Measurements from ENCODE around the gene PFN4. TPM values are rescaled to one million over a fixed set of nuclear protein-coding genes. Genes with fewer than 3 reads are reported as not detected.

PFN4 gene
- total and polyA plus RNA-seq, 2 experiments from 2014 or later: 0.28 TPM; not detected in 1

GRCh38 chr2:24117902-24118301 is 5.2 kb downstream of the PFN4 start:
- Mint-ChIP-seq H3K36me3 (ENCODE audit: low read depth) (peaks cover 16% of the 10 kb centered on the region; the same call in 2 of the 3 replicates), H3K27me3 (ENCODE audit: insufficient read depth, low read depth, poor library complexity) (peaks cover 2% of the 10 kb centered on the region), H3K27ac (no peak overlapping the region), H3K4me1 (peaks cover 18% of the 10 kb centered on the region), H3K4me3 (no peak overlapping the region), H3K9me3 (peaks cover 22% of the 10 kb centered on the region)
- Histone ChIP-seq H3K27ac (ENCODE audit: low read depth) (no peak overlapping the region), H3F3A (replicated peaks; ENCODE audit: low read depth) (no peaks in the 10 kb centered on the region), H3K4me2 (no peak overlapping the region), H3K36me3 (ENCODE audit: insufficient read depth) (peaks cover 3% of the 10 kb centered on the region; the same call in 1 of the 2 replicates), H3K79me2 (replicated peaks; ENCODE audit: insufficient read depth) (no peaks in the 10 kb centered on the region), H3K27me3 (ENCODE audit: insufficient read depth) (no peaks in the 10 kb centered on the region), H3K4me1 (ENCODE audit: insufficient read depth) (peaks cover 18% of the 10 kb centered on the region), H2AFZ (no peak overlapping the region), H3K4me3 (no peak overlapping the region), H3K9me2 (ENCODE audit: insufficient read depth) (no peaks in the 10 kb centered on the region), H4K20me1 (replicated peaks; ENCODE audit: insufficient read depth) (no peaks in the 10 kb centered on the region)
- DNase-seq (ENCODE audit: low spot score) (no peak), ATAC-seq (no peak)
- no peak for TF ChIP-seq CREB1 (CRISPR knock-in tag; IDR thresholded peaks at IDR 0.05; ENCODE audit: low read depth)
- TF ChIP-seq REST (IDR thresholded peaks at IDR 0.05; ENCODE audit: unreplicated experiment): no peak
- no peak for TF ChIP-seq ZNF114 (CRISPR knock-in tag; IDR thresholded peaks at IDR 0.05)
- no peak for TF ChIP-seq CTCF (conservative IDR thresholded peaks at IDR 0.05; ENCODE audit: low read depth in 2 of 2)
- TF ChIP-seq NANOG (IDR thresholded peaks at IDR 0.05; ENCODE audit: borderline replicate concordance): no peak
- no peak for TF ChIP-seq EZH2phosphoT487 (IDR thresholded peaks at IDR 0.05; ENCODE audit: unreplicated experiment)
- TF ChIP-seq STAT1 (IDR thresholded peaks at IDR 0.05; ENCODE audit: unreplicated experiment): no peak
- TF ChIP-seq EZH2 (IDR thresholded peaks at IDR 0.05; ENCODE audit: low read depth, unreplicated experiment): no peak
- TF ChIP-seq ZNF331 (CRISPR knock-in tag; IDR thresholded peaks at IDR 0.05; ENCODE audit: low read depth): no peak

- H3K27ac Mint-ChIP-seq: no peak overlapping the region
- DNase-seq (ENCODE audit: low spot score) (peak; percentile 45), ATAC-seq (no peak)
- Histone ChIP-seq H2AFZ (no peak overlapping the region), H3K79me2 (replicated peaks; ENCODE audit: insufficient read depth) (no peaks in the 10 kb centered on the region), H3K4me3 (no peak overlapping the region), H3K9me2 (ENCODE audit: insufficient read depth) (no peaks in the 10 kb centered on the region), H3K27ac (ENCODE audit: low read depth) (no peak overlapping the region), H4K20me1 (replicated peaks; ENCODE audit: insufficient read depth) (no peaks in the 10 kb centered on the region), H3F3A (replicated peaks; ENCODE audit: low read depth) (no peaks in the 10 kb centered on the region), H3K36me3 (ENCODE audit: insufficient read depth) (peaks cover 3% of the 10 kb centered on the region; the same call in 1 of the 2 replicates), H3K4me1 (ENCODE audit: insufficient read depth) (no peaks in the 10 kb centered on the region), H3K4me2 (no peak overlapping the region), H3K27me3 (ENCODE audit: insufficient read depth) (no peaks in the 10 kb centered on the region)
- no peaks in the 10 kb centered on the region for H3K27me3 Mint-ChIP-seq (ENCODE audit: insufficient read depth, low read depth, poor library complexity)
- H3K4me3 Mint-ChIP-seq: no peak overlapping the region
- peaks cover 16% of the 10 kb centered on the region; the same call in 2 of the 3 replicates for H3K36me3 Mint-ChIP-seq (ENCODE audit: low read depth)
- peaks cover 22% of the 10 kb centered on the region for H3K9me3 Mint-ChIP-seq
- no peak for TF ChIP-seq EZH2 (IDR thresholded peaks at IDR 0.05; ENCODE audit: low read depth, unreplicated experiment)
- H3K4me1 Mint-ChIP-seq: no peaks in the 10 kb centered on the region
Observed at GRCh38 chr2:24115057-24115456, 8.1 kb downstream of the PFN4 start.

Measured in GM23338 (cell line).